ENCODE results near the gene PUS1. TPM values are rescaled to one million over a fixed set of nuclear protein-coding genes. Genes with fewer than 3 reads are reported as not detected.
A peak's percentile ranks its signal among the peaks of the same experiment; 100 is the strongest.

The PUS1 gene
- total RNA-seq, 1 donor: 4.5 TPM

GRCh38 chr12:131919051-131919347, 10.1 kb upstream of the PUS1 start:
- peaks cover 9% of the 10 kb centered on the region for H3K4me1 ChIP-seq (ENCODE audit: insufficient read depth, low read length)
- no peaks in the 10 kb centered on the region for H3K9me3 ChIP-seq (ENCODE audit: low read depth, low read length)
- no peak overlapping the region for H3K4me3 ChIP-seq (ENCODE audit: low read length)
- no peaks in the 10 kb centered on the region for H3K27me3 ChIP-seq (ENCODE audit: insufficient read depth, low read length)

GRCh38 chr12:131919366-131920156, 9.5 kb upstream of the PUS1 start:
- H3K4me1 ChIP-seq (ENCODE audit: insufficient read depth, low read length): peaks cover 15% of the 10 kb centered on the region
- no peak overlapping the region for H3K4me3 ChIP-seq (ENCODE audit: low read length)
- H3K9me3 ChIP-seq (ENCODE audit: low read depth, low read length): no peaks in the 10 kb centered on the region
- no peaks in the 10 kb centered on the region for H3K27me3 ChIP-seq (ENCODE audit: insufficient read depth, low read length)

GRCh38 chr12:131920157-131920508, 8.9 kb upstream of the PUS1 start:
- Histone ChIP-seq H3K4me3 (ENCODE audit: low read length) (no peak overlapping the region), H3K9me3 (ENCODE audit: low read depth, low read length) (no peaks in the 10 kb centered on the region), H3K4me1 (ENCODE audit: insufficient read depth, low read length) (peaks cover 20% of the 10 kb centered on the region), H3K27me3 (ENCODE audit: insufficient read depth, low read length) (no peaks in the 10 kb centered on the region)

GRCh38 chr12:131920902-131921840, 7.9 kb upstream of the PUS1 start:
- H3K4me1 ChIP-seq (ENCODE audit: insufficient read depth, low read length): peaks cover 20% of the 10 kb centered on the region
- H3K9me3 ChIP-seq (ENCODE audit: low read depth, low read length): no peaks in the 10 kb centered on the region
- H3K4me3 ChIP-seq (ENCODE audit: low read length): no peak overlapping the region
- no peaks in the 10 kb centered on the region for H3K27me3 ChIP-seq (ENCODE audit: insufficient read depth, low read length)

DNA sequence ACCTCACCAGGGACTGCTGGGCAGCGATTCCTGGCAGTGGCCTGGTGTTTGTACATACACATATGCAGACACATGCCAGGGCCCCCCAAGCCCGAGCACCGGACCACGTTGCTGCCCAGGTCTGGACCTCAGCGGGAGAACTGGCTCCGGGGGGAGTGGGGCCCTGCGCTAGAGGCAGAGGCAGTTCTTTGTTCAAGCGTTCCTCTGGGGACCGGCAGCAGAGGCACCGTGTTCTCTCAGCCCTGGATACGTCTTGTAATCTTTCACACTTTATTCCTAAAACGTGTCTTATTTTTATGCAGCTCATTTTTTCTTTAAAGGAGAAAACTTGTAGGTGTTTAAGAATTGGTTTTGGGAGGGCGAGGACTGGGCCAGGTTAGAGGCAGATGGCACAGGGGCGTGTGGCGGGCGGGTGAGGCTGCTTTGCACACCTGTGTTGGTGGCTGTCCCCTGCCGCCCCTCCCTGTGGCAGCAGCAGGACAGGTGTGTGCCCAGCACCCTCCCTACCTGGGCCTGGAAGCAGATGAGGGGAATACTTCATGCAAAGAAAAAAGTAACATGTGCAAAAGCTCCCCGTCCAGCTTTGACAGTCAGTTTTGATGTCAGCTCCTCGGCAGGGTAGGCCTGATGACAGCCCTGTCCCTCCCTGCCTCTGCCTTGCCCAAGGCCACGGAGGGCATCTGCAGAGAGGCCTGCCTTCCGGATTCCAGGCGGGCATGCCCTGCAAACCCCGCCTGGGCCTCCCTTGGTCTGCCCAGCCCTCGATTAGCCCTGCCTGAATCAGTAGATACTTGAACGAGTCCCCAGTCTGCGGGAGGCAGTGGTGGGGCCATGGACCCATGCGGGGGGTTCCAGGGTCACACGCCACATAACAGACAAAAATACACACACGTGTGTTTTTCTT, 7.0 kb upstream of the PUS1 start:
- H3K9me3 ChIP-seq (ENCODE audit: low read depth, low read length): no peaks in the 10 kb centered on the region
- no peaks in the 10 kb centered on the region for H3K27me3 ChIP-seq (ENCODE audit: insufficient read depth, low read length)
- no peak overlapping the region for H3K4me3 ChIP-seq (ENCODE audit: low read length)
- H3K4me1 ChIP-seq (ENCODE audit: insufficient read depth, low read length): peaks cover 20% of the 10 kb centered on the region

DNA sequence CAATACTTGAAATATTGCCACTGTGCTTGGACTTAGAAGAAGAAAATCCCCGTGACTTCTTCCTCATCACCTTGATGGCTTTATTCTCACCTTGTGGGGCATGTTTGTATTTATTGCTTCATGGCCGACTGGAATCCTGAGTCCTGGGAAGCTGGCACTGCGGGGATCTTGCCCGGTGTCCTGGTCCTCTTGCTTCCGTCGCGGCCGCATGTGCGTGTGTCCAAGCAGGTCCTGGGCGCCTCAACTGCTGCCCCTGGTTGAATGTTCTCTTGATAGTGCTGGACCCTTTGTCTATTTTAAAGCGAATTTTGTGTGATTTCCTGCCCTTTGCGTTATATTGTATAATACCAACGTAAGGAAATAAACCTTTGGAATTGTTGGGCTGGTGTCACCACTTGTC, 6.3 kb upstream of the PUS1 start:
- H3K4me3 ChIP-seq (ENCODE audit: low read length): no peak overlapping the region
- H3K27me3 ChIP-seq (ENCODE audit: insufficient read depth, low read length): no peaks in the 10 kb centered on the region
- no peaks in the 10 kb centered on the region for H3K9me3 ChIP-seq (ENCODE audit: low read depth, low read length)
- H3K4me1 ChIP-seq (ENCODE audit: insufficient read depth, low read length): peaks cover 21% of the 10 kb centered on the region

DNA sequence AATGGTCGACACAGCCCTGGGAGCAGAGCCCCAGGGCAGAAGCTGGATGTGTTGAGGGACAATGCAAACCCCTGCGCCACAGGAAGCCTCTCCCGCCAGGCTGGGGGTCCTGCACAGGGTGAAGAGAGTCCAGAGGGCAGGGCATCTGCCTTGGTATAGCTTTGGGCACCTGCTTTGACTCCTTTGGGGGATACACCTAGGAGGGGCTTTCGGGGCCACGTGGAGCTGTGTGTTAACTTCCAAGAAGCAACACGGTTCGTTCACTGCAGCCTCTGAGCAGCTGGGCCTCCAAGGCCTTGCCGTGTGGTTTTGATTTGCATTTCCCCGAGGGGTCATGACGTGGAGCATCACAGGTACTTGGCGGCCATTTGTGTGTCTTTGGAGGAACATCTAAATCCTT, 5.8 kb upstream of the PUS1 start:
- H3K4me3 ChIP-seq (ENCODE audit: low read length): no peak overlapping the region
- H3K27me3 ChIP-seq (ENCODE audit: insufficient read depth, low read length): no peaks in the 10 kb centered on the region
- no peaks in the 10 kb centered on the region for H3K9me3 ChIP-seq (ENCODE audit: low read depth, low read length)
- H3K4me1 ChIP-seq (ENCODE audit: insufficient read depth, low read length): peaks cover 26% of the 10 kb centered on the region

GRCh38 chr12:131927110-131928079, 1.7 kb upstream of the PUS1 start:
- H3K27me3 ChIP-seq (ENCODE audit: insufficient read depth, low read length): no peaks in the 10 kb centered on the region
- H3K9me3 ChIP-seq (ENCODE audit: low read depth, low read length): no peaks in the 10 kb centered on the region
- H3K4me3 ChIP-seq (ENCODE audit: low read length): no peak overlapping the region
- peaks cover 41% of the 10 kb centered on the region for H3K4me1 ChIP-seq (ENCODE audit: insufficient read depth, low read length)

DNA sequence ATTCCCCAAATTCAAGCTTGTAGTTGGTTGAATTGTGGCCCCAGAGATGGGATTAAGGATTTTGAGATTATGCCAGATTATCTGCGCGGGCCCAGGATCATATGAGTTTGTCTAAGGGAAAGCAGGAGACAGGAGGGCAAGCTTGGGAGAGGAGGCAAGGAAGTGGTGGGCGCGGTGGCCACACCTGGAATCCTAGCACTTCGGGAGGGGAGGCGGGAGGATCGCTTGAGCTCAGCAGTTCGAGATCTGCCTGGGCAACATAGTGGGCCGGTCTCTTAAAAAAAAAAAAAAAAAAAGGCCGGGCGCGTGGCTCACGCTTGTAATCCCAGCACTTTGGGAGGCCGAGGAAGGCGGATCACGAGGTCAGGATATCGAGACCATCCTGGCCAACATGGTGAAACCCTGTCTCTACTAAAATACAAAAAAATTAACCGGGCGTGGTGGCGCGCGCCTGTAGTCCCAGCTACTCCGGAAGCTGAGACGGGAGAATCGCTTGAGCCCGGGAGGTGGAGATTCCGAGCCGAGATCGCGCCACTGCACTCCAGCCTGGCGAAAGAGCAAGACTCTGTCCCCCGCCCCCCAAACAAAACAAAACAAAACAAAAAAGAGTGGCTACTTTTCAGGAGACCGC, 881 bp upstream of the PUS1 start:
- no peaks in the 10 kb centered on the region for H3K27me3 ChIP-seq (ENCODE audit: insufficient read depth, low read length)
- no peaks in the 10 kb centered on the region for H3K9me3 ChIP-seq (ENCODE audit: low read depth, low read length)
- peaks cover 39% of the 10 kb centered on the region for H3K4me1 ChIP-seq (ENCODE audit: insufficient read depth, low read length)
- peak overlapping the region; percentile 45 for H3K4me3 ChIP-seq (ENCODE audit: low read length)

GRCh38 chr12:131929581-131930456, 743 bp downstream of the PUS1 start:
- Histone ChIP-seq H3K9me3 (ENCODE audit: low read depth, low read length) (no peaks in the 10 kb centered on the region), H3K4me3 (ENCODE audit: low read length) (peak overlapping the region; percentile 68), H3K27me3 (ENCODE audit: insufficient read depth, low read length) (no peaks in the 10 kb centered on the region), H3K4me1 (ENCODE audit: insufficient read depth, low read length) (peaks cover 23% of the 10 kb centered on the region)

DNA sequence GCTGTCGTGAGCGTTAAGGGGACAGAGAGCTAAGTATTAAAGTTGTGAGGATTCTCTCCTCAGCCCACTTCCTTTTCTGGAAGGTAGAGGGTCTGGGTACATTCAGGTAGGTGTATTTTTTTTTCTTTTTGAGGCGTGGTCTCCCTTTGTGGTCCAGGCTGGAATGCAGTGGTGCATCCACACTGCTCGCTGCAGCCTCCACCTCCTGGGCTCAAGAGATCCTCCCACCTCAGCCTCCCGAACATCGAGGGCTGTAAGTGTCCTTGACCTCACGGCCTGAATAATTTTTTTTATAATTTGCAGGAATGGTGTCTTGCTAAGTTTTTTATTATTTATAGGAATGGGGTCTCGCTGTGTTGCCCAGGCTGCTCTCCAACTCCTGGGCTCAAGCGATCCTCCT, 1.4 kb downstream of the PUS1 start:
- Histone ChIP-seq H3K9me3 (ENCODE audit: low read depth, low read length) (no peaks in the 10 kb centered on the region), H3K4me3 (ENCODE audit: low read length) (peak overlapping the region; percentile 68), H3K4me1 (ENCODE audit: insufficient read depth, low read length) (peaks cover 21% of the 10 kb centered on the region), H3K27me3 (ENCODE audit: insufficient read depth, low read length) (no peaks in the 10 kb centered on the region)

DNA sequence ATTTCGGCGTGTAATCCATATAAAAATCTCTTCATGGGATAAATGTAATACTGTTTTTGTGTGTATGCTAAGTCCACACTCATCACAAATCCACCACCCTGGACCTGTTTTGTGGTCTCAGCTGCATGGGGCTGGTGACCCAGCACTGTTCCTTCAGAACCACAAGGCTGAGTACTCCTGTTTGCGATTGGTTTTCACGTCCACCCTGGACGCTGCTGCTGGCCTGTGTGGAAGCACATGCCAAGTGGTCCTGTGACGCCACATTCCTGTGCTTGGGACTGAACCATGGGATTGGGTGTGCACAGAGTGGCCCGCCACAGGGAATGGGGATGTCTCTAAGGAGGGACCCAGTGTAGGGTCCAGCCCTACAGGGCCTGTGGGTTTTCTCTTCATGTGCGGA, 4.3 kb downstream of the PUS1 start:
- peaks cover 14% of the 10 kb centered on the region for H3K4me1 ChIP-seq (ENCODE audit: insufficient read depth, low read length)
- no peaks in the 10 kb centered on the region for H3K9me3 ChIP-seq (ENCODE audit: low read depth, low read length)
- H3K27me3 ChIP-seq (ENCODE audit: insufficient read depth, low read length): no peaks in the 10 kb centered on the region
- no peak overlapping the region for H3K4me3 ChIP-seq (ENCODE audit: low read length)

DNA sequence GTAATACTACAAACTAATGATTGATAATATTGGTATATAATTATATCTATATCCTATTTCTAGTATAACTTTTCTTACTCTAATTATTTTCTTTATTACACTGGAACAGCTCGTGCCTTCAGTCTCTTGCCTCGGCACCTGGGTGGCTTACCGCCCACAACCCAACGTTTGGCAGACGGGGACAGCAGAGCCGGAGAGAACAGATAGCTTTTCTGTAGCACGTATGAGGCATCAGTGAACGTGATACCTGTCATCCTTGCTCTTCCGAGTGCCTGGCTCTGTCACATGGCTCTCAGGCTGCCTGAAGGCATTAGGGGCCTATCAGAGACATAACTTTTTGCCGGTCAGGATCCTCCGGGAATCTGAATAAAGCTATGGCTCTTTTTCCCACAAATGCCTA, 5.5 kb downstream of the PUS1 start:
- H3K4me3 ChIP-seq (ENCODE audit: low read length): no peak overlapping the region
- H3K9me3 ChIP-seq (ENCODE audit: low read depth, low read length): no peaks in the 10 kb centered on the region
- no peaks in the 10 kb centered on the region for H3K27me3 ChIP-seq (ENCODE audit: insufficient read depth, low read length)
- peaks cover 12% of the 10 kb centered on the region for H3K4me1 ChIP-seq (ENCODE audit: insufficient read depth, low read length)

All from mononuclear cell (primary cell).